GM13977 (cell line): ENCODE measurements around the gene ITGA11.

Source experiments
- DNase-seq: peaks from one replicate; pipeline ENCODE4 v3.0.0; 2012; ENCODE audit warnings: low spot score
- CTCF ChIP-seq: IDR thresholded peaks from 2 replicates; pipeline ENCODE4 v1.5.1; 2012; ENCODE audit warnings: mild to moderate bottlenecking, control low read depth; ENCODE audit not compliant: insufficient read depth; ENCODE audit errors: extremely low read depth, missing control alignments
- in situ Hi-C: fragments of 300-500 bp; cut with MboI; formaldehyde crosslinking; loops from one replicate; pipeline ENCODE4 v1.12.0; 2022; ENCODE audit warnings: low sequenced_read_pairs, low pct_unique_long_range_greater_than_20kb, mixed read lengths, inconsistent platforms; ENCODE audit not compliant: unreplicated experiment

ITGA11 gene

DNA sequence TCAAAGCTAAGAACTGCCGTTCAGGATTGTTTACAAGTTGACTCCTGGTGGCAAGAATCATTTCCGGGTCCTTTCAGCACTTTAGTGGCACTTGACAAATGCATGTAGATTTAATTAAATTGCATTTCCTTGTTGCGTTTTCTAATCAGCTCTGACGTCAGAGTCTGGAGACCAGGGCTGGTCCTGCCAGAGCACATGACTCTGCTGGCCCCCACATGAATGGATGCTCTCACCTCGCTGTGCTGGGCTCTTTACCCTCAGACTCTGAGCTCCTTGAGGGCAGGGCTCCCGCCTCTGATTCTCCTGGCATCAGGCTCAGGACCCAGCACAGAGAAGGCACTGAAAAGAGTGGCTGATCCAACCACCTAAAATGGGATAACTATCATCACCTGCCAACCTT is 85.0 kb downstream of the ITGA11 start:
- no peak for TF ChIP-seq CTCF
- DNase-seq: no peak

GRCh38 chr15:68345481-68345880 is 86.5 kb downstream of the ITGA11 start:
- in situ Hi-C loops: no loop called here

More for the DNA sequence above, 85.0 kb downstream of the ITGA11 start:
- in situ Hi-C loops: no loop called here

GRCh38 chr15:68344600-68344999 is 87.4 kb downstream of the ITGA11 start:
- TF ChIP-seq CTCF: no peak
- no peak for DNase-seq
- in situ Hi-C loops: no loop called here

More at GRCh38 chr15:68345481-68345880, 86.5 kb downstream of the ITGA11 start:
- DNase-seq: no peak
- TF ChIP-seq CTCF: no peak

GRCh38 chr15:68343579-68344225 is 88.3 kb downstream of the ITGA11 start:
- in situ Hi-C loops: no loop called here
- no peak for TF ChIP-seq CTCF
- DNase-seq: no peak

- in situ Hi-C loops: no loop called here
- TF ChIP-seq CTCF: no peak
- DNase-seq: no peak
These were observed 89.9 kb downstream of the ITGA11 start for GRCh38 chr15:68341760-68342725.

GRCh38 chr15:68340726-68341671 is 91.0 kb downstream of the ITGA11 start:
- in situ Hi-C loops: no loop called here
- DNase-seq: no peak
- no peak for TF ChIP-seq CTCF
